GM12874 (cell line): ENCODE measurements around the gene MFF.

Experiments
- CTCF ChIP-seq: IDR thresholded peaks from 2 replicates; pipeline ENCODE4 v1.5.1; 2011; ENCODE audit warnings: low read depth, mild to moderate bottlenecking, control low read depth, low read length, moderate library complexity; ENCODE audit not compliant: insufficient read depth

MFF gene

GRCh38 chr2:227335713-227336112 is 10.7 kb downstream of the MFF start:
- TF ChIP-seq CTCF: no peak

- no peak for TF ChIP-seq CTCF
Measured at GRCh38 chr2:227337442-227337841, 12.4 kb downstream of the MFF start.

GRCh38 chr2:227339098-227339599 is 14.1 kb downstream of the MFF start:
- TF ChIP-seq CTCF: no peak

GRCh38 chr2:227340106-227340505 is 15.1 kb downstream of the MFF start:
- no peak for TF ChIP-seq CTCF

GRCh38 chr2:227341553-227341952 is 16.5 kb downstream of the MFF start:
- no peak for TF ChIP-seq CTCF

- no peak for TF ChIP-seq CTCF
Measured at GRCh38 chr2:227344231-227344630, 19.2 kb downstream of the MFF start.

GRCh38 chr2:227347117-227347516 is 22.1 kb downstream of the MFF start:
- TF ChIP-seq CTCF: no peak
